HepG2 (cell line): ENCODE data around the gene SECTM1. TPM values are rescaled to one million over a fixed set of nuclear protein-coding genes. Genes with fewer than 3 reads are reported as not detected.
A peak's percentile ranks its signal among the peaks of the same experiment; 100 is the strongest.

Source experiments
- CBX5 ChIP-seq: sonication (generic); formaldehyde crosslinking; IDR thresholded peaks from 2 replicates; pipeline ENCODE4 v1.4.0; 2020; ENCODE audit warnings: missing genetic modification reagents, borderline replicate concordance
- GATA4 ChIP-seq: sonication (generic); IDR thresholded peaks from 2 replicates; pipeline ENCODE4 v1.6.1; 2016; ENCODE audit warnings: antibody characterized with exemption, low read depth, borderline replicate concordance
- ISL2 ChIP-seq: sonication (generic); formaldehyde crosslinking; IDR thresholded peaks from 2 replicates; pipeline ENCODE4 v1.5.0; 2020; ENCODE audit warnings: missing genetic modification reagents
- MTA1 ChIP-seq: sonication (generic); formaldehyde crosslinking; IDR thresholded peaks from 2 replicates; pipeline ENCODE4 v1.4.0; 2020; ENCODE audit warnings: missing genetic modification reagents, mild to moderate bottlenecking, borderline replicate concordance
- NFE2 ChIP-seq: sonication (generic); formaldehyde crosslinking; IDR thresholded peaks from 2 replicates; pipeline ENCODE4 v1.4.0; 2020; ENCODE audit warnings: missing genetic modification reagents
- NONO ChIP-seq, 2 experiments: fragments of 450-650 bp in 1 of 2; sonication (generic) in 1 of 2; formaldehyde crosslinking in 1 of 2; IDR thresholded peaks in 1 of 2; conservative IDR thresholded peaks in 1 of 2; 2 replicates each; pipeline versions ENCODE4 v1.6.1 to v1.8.0; 2017 to 2022; ENCODE audit warnings: mild to moderate bottlenecking in 1 of 2, missing genetic modification reagents in 1 of 2, moderate library complexity in 1 of 2
- TP53 ChIP-seq: sonication (generic); formaldehyde crosslinking; conservative IDR thresholded peaks from 2 replicates; pipeline ENCODE4 v1.4.0; 2020; ENCODE audit warnings: missing genetic modification reagents
- TRAFD1 ChIP-seq: sonication (generic); formaldehyde crosslinking; IDR thresholded peaks from 2 replicates; pipeline ENCODE4 v1.5.1; 2020; ENCODE audit warnings: missing genetic modification reagents, mild to moderate bottlenecking, borderline replicate concordance
- U2AF2 ChIP-seq: fragments of 200-400 bp; formaldehyde crosslinking; IDR thresholded peaks from 2 replicates; pipeline ENCODE4 v1.6.1; 2017; ENCODE audit warnings: low read depth, mild to moderate bottlenecking, low read length
- ZBTB42 ChIP-seq: sonication (generic); formaldehyde crosslinking; IDR thresholded peaks from 2 replicates; pipeline ENCODE4 v1.5.0; 2020; ENCODE audit warnings: mild to moderate bottlenecking, missing genetic modification reagents
- ZNF589 ChIP-seq: sonication (generic); formaldehyde crosslinking; conservative IDR thresholded peaks from 2 replicates; pipeline ENCODE4 v1.8.0; 2022; ENCODE audit warnings: mild to moderate bottlenecking, moderate library complexity, missing genetic modification reagents
- ZNF687 ChIP-seq: sonication (generic); formaldehyde crosslinking; IDR thresholded peaks from 2 replicates; pipeline ENCODE4 v1.5.1; 2020; ENCODE audit warnings: mild to moderate bottlenecking, missing genetic modification reagents, moderate library complexity
- ZSCAN25 ChIP-seq: sonication (generic); formaldehyde crosslinking; IDR thresholded peaks from 2 replicates; pipeline ENCODE4 v1.8.0; 2022; ENCODE audit warnings: mild to moderate bottlenecking, missing genetic modification reagents
- polyA plus RNA-seq, 8 experiments: library from polyadenylated mRNA; depleted of rRNA in 3 of 8; stranded (reverse) in 7 of 8; unstranded in 1 of 8; fragments of >200 nt; fragmentation: Illumina TruSeq in 4 of 8; extraction: Trizol in 4 of 8; gene quantifications; 2 replicates each; pipeline versions ENCODE4 v1.2.1 to v1.2.3, GENCODE V29; 2011 to 2016; ENCODE audit warnings: low read depth in 4 of 8, missing spikeins in 1 of 8, mixed read lengths in 1 of 8; ENCODE audit not compliant: insufficient read depth in 1 of 8
- total RNA-seq, 5 experiments: library from RNA; depleted of rRNA; stranded (reverse); fragments of >200 nt; fragmentation: Illumina TruSeq; extraction: Trizol; gene quantifications; 2 replicates each; pipeline ENCODE4 v1.2.3, GENCODE V29; 2016; ENCODE audit warnings: low read depth in 1 of 5
- TF ChIP-seq, protein P1 (sequence below): sonication (generic); formaldehyde crosslinking; IDR thresholded peaks from 2 replicates; pipeline ENCODE4; 2020; ENCODE audit warnings: missing genetic modification reagents, mild to moderate bottlenecking, borderline replicate concordance
- TF ChIP-seq, protein P2 (sequence below): sonication (generic); formaldehyde crosslinking; IDR thresholded peaks from 2 replicates; pipeline ENCODE4 v1.8.0; 2022; ENCODE audit warnings: missing genetic modification reagents, mild to moderate bottlenecking, borderline replicate concordance
- TF ChIP-seq, protein P3 (sequence below): sonication (generic); formaldehyde crosslinking; IDR thresholded peaks from 2 replicates; pipeline ENCODE4 v1.5.0; 2020; ENCODE audit warnings: missing genetic modification reagents

Gene SECTM1
- total and polyA plus RNA-seq, 2 of the 13 experiments (the other 11 are each of a cell fraction or from before 2014, with no cell fraction given), result 3.5 to 5.3 TPM

DNA sequence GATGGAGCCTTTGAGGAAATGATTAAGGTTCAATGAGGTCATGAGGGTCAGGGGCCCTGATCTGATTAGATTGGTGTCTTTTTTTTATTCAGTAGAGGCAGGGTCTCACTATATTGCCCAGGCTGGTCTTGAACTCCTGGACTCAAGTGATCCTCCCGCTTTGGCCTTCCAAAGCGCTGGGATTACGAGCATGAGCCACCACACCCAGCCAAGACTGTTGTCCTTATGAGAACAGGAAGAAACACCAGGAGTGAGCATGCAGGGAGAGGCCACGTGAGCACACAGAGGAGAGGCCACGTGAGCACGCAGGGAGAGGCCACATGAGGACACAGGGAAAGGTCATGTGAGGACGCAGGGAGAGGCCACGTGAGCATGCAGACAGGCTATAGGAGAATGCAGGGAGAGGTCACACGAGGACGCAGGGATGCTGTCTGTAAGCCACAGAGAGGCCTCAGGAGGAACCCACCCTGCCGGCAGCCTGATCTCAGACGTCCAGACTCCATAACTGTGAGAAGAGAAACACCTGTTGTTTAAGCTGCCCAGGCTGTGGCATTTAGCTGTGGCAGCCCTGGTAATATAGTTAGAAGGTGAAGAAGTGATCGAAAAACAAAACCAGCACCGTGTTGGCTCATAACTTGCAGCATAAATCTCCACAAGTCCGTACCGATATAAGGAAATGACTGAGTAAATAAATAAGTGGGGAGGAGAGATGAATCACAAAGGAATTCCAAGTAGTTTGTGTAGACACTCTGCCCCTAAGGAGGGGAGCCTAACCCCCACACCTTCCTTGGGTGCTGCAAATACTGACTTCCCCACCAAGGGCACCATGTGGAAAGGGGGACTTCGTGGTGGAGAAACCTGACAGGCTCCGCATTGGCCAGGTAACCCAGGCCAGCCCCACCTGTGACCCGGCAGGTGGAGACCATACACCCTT, 45.4 kb downstream of the SECTM1 start (continued):
- TF ChIP-seq ZNF687 (peak; percentile 98), TRAFD1 (CRISPR knock-in tag) (peak; percentile 92; the same call in 1 of the 2 replicates), NONO (IDR thresholded peaks at IDR 0.05) (no peak), NONO (CRISPR knock-in tag; conservative IDR thresholded peaks at IDR 0.05) (peak; percentile 97), ZNF589 (CRISPR knock-in tag) (peak; percentile 97), TP53 (no peak), ZSCAN25 (CRISPR knock-in tag) (peak; percentile 99), U2AF2 (no peak), MTA1 (peak; percentile 96), ISL2 (no peak; the same call in 1 of the 2 replicates), NFE2 (no peak), GATA4 (peak; percentile 50; the same call in 1 of the 2 replicates), ZBTB42 (CRISPR knock-in tag) (peak; percentile 65; the same call in 1 of the 2 replicates), CBX5 (CRISPR knock-in tag) (peak; percentile 93; the same call in 1 of the 2 replicates)
- TF ChIP-seq, protein P1, sequence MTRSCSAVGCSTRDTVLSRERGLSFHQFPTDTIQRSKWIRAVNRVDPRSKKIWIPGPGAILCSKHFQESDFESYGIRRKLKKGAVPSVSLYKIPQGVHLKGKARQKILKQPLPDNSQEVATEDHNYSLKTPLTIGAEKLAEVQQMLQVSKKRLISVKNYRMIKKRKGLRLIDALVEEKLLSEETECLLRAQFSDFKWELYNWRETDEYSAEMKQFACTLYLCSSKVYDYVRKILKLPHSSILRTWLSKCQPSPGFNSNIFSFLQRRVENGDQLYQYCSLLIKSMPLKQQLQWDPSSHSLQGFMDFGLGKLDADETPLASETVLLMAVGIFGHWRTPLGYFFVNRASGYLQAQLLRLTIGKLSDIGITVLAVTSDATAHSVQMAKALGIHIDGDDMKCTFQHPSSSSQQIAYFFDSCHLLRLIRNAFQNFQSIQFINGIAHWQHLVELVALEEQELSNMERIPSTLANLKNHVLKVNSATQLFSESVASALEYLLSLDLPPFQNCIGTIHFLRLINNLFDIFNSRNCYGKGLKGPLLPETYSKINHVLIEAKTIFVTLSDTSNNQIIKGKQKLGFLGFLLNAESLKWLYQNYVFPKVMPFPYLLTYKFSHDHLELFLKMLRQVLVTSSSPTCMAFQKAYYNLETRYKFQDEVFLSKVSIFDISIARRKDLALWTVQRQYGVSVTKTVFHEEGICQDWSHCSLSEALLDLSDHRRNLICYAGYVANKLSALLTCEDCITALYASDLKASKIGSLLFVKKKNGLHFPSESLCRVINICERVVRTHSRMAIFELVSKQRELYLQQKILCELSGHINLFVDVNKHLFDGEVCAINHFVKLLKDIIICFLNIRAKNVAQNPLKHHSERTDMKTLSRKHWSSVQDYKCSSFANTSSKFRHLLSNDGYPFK (CRISPR knock-in tag), result peak; percentile 78; the same call in 1 of the 2 replicates
- TF ChIP-seq, protein P2, sequence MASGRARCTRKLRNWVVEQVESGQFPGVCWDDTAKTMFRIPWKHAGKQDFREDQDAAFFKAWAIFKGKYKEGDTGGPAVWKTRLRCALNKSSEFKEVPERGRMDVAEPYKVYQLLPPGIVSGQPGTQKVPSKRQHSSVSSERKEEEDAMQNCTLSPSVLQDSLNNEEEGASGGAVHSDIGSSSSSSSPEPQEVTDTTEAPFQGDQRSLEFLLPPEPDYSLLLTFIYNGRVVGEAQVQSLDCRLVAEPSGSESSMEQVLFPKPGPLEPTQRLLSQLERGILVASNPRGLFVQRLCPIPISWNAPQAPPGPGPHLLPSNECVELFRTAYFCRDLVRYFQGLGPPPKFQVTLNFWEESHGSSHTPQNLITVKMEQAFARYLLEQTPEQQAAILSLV (CRISPR knock-in tag), result peak; percentile 95
- TF ChIP-seq, protein P3, sequence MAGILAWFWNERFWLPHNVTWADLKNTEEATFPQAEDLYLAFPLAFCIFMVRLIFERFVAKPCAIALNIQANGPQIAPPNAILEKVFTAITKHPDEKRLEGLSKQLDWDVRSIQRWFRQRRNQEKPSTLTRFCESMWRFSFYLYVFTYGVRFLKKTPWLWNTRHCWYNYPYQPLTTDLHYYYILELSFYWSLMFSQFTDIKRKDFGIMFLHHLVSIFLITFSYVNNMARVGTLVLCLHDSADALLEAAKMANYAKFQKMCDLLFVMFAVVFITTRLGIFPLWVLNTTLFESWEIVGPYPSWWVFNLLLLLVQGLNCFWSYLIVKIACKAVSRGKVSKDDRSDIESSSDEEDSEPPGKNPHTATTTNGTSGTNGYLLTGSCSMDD (CRISPR knock-in tag), result no peak
